H9 (cell line): Measurements from ENCODE around the gene BOD1L1. TPM values are rescaled to one million over a fixed set of nuclear protein-coding genes. Genes with fewer than 3 reads are reported as not detected.

Experiments
- DNase-seq: peaks from one replicate; pipeline ENCODE4 v3.0.0-alpha.2; 2017
- H2AFZ ChIP-seq: one replicate; pipeline ENCODE4 v1.6.1; 2013; ENCODE audit warnings: mild to moderate bottlenecking, low read length, control low read depth, moderate library complexity
- H2AK5ac ChIP-seq: 2 replicates; pipeline ENCODE4 v1.6.1; 2013; ENCODE audit warnings: low read length, control low read depth, mixed read lengths; ENCODE audit not compliant: insufficient read length
- H2BK120ac ChIP-seq: one replicate; pipeline ENCODE4 v1.6.1; 2013; ENCODE audit warnings: low read depth, mild to moderate bottlenecking, low read length, control low read depth, inconsistent platforms; ENCODE audit not compliant: poor library complexity, severe bottlenecking
- H2BK12ac ChIP-seq: 2 replicates; pipeline ENCODE4 v1.6.1; 2013; ENCODE audit warnings: low read length, control low read depth, mixed read lengths, low read depth; ENCODE audit not compliant: insufficient read length
- H2BK15ac ChIP-seq: 2 replicates; pipeline ENCODE4 v1.6.1; 2013; ENCODE audit warnings: low read depth, low read length, control low read depth
- H2BK20ac ChIP-seq: one replicate; pipeline ENCODE4 v1.6.1; 2013; ENCODE audit warnings: low read depth, mild to moderate bottlenecking, low read length, control low read depth, inconsistent platforms; ENCODE audit not compliant: poor library complexity, severe bottlenecking
- H2BK5ac ChIP-seq: 2 replicates; pipeline ENCODE4 v1.6.1; 2013; ENCODE audit warnings: low read length, control low read depth, mixed read lengths; ENCODE audit not compliant: insufficient read length
- H3K14ac ChIP-seq: 2 replicates; pipeline ENCODE4 v1.6.1; 2013; ENCODE audit warnings: low read length, control low read depth; ENCODE audit not compliant: insufficient read depth
- H3K18ac ChIP-seq: 2 replicates; pipeline ENCODE4 v1.6.1; 2013; ENCODE audit warnings: low read depth, mild to moderate bottlenecking, mixed read lengths, low read length, control low read depth; ENCODE audit not compliant: insufficient read length
- H3K23ac ChIP-seq: 2 replicates; pipeline ENCODE4 v1.6.1; 2013; ENCODE audit warnings: low read length, control low read depth, mixed read lengths, low read depth; ENCODE audit not compliant: insufficient read length
- H3K23me2 ChIP-seq: 2 replicates; pipeline ENCODE4 v1.6.1; 2013; ENCODE audit warnings: low read depth, mild to moderate bottlenecking, mixed read lengths, low read length, control low read depth; ENCODE audit not compliant: insufficient read length, poor library complexity, severe bottlenecking
- H3K27ac ChIP-seq: 2 replicates; pipeline ENCODE4 v1.5.1; 2013; ENCODE audit warnings: low read length, control low read depth, mixed read lengths, low read depth; ENCODE audit not compliant: insufficient read length
- H3K27me3 ChIP-seq: 2 replicates; pipeline ENCODE4 v1.6.1; 2013; ENCODE audit warnings: low read length, control low read depth, inconsistent platforms; ENCODE audit not compliant: insufficient read depth
- H3K4ac ChIP-seq: 2 replicates; pipeline ENCODE4 v1.6.1; 2013; ENCODE audit warnings: low read depth, mild to moderate bottlenecking, control low read depth, inconsistent platforms, low read length, moderate library complexity
- H3K4me1 ChIP-seq: 2 replicates; pipeline ENCODE4 v1.6.1; 2013; ENCODE audit warnings: low read length, control low read depth, inconsistent platforms; ENCODE audit not compliant: insufficient read depth
- H3K4me2 ChIP-seq: 2 replicates; pipeline ENCODE4 v1.6.1; 2013; ENCODE audit warnings: low read length, control low read depth, mixed read lengths; ENCODE audit not compliant: insufficient read length, insufficient read depth
- H3K56ac ChIP-seq: 2 replicates; pipeline ENCODE4 v1.6.1; 2013; ENCODE audit warnings: low read depth, mild to moderate bottlenecking, mixed read lengths, low read length, control low read depth; ENCODE audit not compliant: insufficient read length
- H3K79me1 ChIP-seq: 2 replicates; pipeline ENCODE4 v1.6.1; 2013; ENCODE audit warnings: low read depth, mild to moderate bottlenecking, moderate library complexity, low read length, control low read depth, inconsistent platforms; ENCODE audit not compliant: insufficient read depth, poor library complexity, severe bottlenecking
- H3K79me2 ChIP-seq: 2 replicates; pipeline ENCODE4 v1.6.1; 2013; ENCODE audit warnings: low read length, control low read depth, inconsistent platforms; ENCODE audit not compliant: insufficient read depth
- H3K9ac ChIP-seq: 2 replicates; pipeline ENCODE4 v1.6.1; 2013; ENCODE audit warnings: low read length, control low read depth, mixed read lengths; ENCODE audit not compliant: insufficient read length; ENCODE audit errors: extremely low read depth
- H3K9me3 ChIP-seq: one replicate; pipeline ENCODE4 v1.6.1; 2013; ENCODE audit warnings: low read depth, low read length, inconsistent platforms; ENCODE audit not compliant: control insufficient read depth
- H3T11ph ChIP-seq: one replicate; pipeline ENCODE4 v1.6.1; 2013; ENCODE audit warnings: mild to moderate bottlenecking, low read length, control low read depth, inconsistent platforms
- H4K20me1 ChIP-seq: one replicate; pipeline ENCODE4 v1.6.1; 2013; ENCODE audit not compliant: control insufficient read depth, insufficient read length, insufficient read depth
- H4K5ac ChIP-seq: 2 replicates; pipeline ENCODE4 v1.6.1; 2013; ENCODE audit warnings: low read depth, mild to moderate bottlenecking, mixed read lengths, low read length, control low read depth; ENCODE audit not compliant: insufficient read length
- H4K8ac ChIP-seq: replicated peaks from 2 replicates; pipeline ENCODE4 v1.6.1; 2013; ENCODE audit warnings: low read length, control low read depth, mixed read lengths, low read depth; ENCODE audit not compliant: insufficient read length
- H4K91ac ChIP-seq: 2 replicates; pipeline ENCODE4 v1.6.1; 2013; ENCODE audit warnings: low read depth, mild to moderate bottlenecking, moderate library complexity, mixed read lengths, low read length, control low read depth; ENCODE audit not compliant: insufficient read length
- H3K27ac Mint-ChIP-seq, 3 experiments: 2 replicates in 2 of 3; 3 replicates in 1 of 3; pipeline ENCODE4 v1.8.0; 2020 to 2021; ENCODE audit warnings: mixed read lengths in 3 of 3, mild to moderate bottlenecking in 1 of 3, moderate library complexity in 1 of 3
- H3K27me3 Mint-ChIP-seq: 2 replicates; pipeline ENCODE4 v1.8.0; 2021; ENCODE audit warnings: low read depth, mild to moderate bottlenecking, moderate library complexity, mixed read lengths
- H3K36me3 Mint-ChIP-seq, 3 experiments: 2 replicates in 2 of 3; 3 replicates in 1 of 3; pipeline ENCODE4 v1.8.0; 2020 to 2021; ENCODE audit warnings: low read depth in 3 of 3, mixed read lengths in 3 of 3; ENCODE audit not compliant: insufficient read depth in 1 of 3
- H3K4me1 Mint-ChIP-seq, 2 experiments: 2 replicates each; pipeline ENCODE4 v1.8.0; 2020; ENCODE audit warnings: mixed read lengths in 2 of 2
- H3K4me3 Mint-ChIP-seq, 2 experiments: 2 replicates in 1 of 2; 3 replicates in 1 of 2; pipeline ENCODE4 v1.8.0; 2020 to 2021; ENCODE audit warnings: mild to moderate bottlenecking in 2 of 2, mixed read lengths in 2 of 2, moderate library complexity in 1 of 2
- H3K9me3 Mint-ChIP-seq, 2 experiments: 2 replicates in 1 of 2; 3 replicates in 1 of 2; pipeline ENCODE4 v1.8.0; 2020; ENCODE audit warnings: mild to moderate bottlenecking in 2 of 2, mixed read lengths in 2 of 2, moderate library complexity in 1 of 2
- CTCF ChIP-seq: fragments of 200-600 bp; sonication (generic); conservative IDR thresholded peaks from 3 replicates; pipeline ENCODE4 v1.8.0; 2021; ENCODE audit warnings: antibody characterized with exemption, mild to moderate bottlenecking
- WGBS: extraction: QIAGEN DNeasy Blood & Tissue Kit; methylation state at CpG from one replicate; pipeline ENCODE4 v1.1.7; 2013; ENCODE audit warnings: missing lambda C conversion rate, low lambda C conversion rate, mixed read lengths; ENCODE audit not compliant: insufficient read length; ENCODE audit errors: extremely low coverage; 5-methylcytosine and 5-hydroxymethylcytosine counted together
- total RNA-seq: library from RNA; stranded (reverse); gene quantifications from 2 replicates; pipeline ENCODE4 v1.2.1, GENCODE V29; 2021

Gene BOD1L1
- total RNA-seq, 1 experiment from 2014 or later, result 37.8 TPM

GRCh38 chr4:13605330-13605729, 22.2 kb downstream of the BOD1L1 start:
- no peak for DNase-seq
- H3K14ac ChIP-seq, result no peak overlapping the region
- H4K91ac ChIP-seq, result no peak overlapping the region
- no peak overlapping the region for H3K56ac ChIP-seq
- H3K9ac ChIP-seq, result no peak overlapping the region
- H3K9me3 ChIP-seq, result no peaks in the 10 kb centered on the region
- no peak overlapping the region for H2BK15ac ChIP-seq
- H3K79me2 ChIP-seq, result no peaks in the 10 kb centered on the region
- H3T11ph ChIP-seq, result no peak overlapping the region
- H3K23ac ChIP-seq, result no peak overlapping the region
- no peak for TF ChIP-seq CTCF
- no peak overlapping the region for H2BK12ac ChIP-seq
- H2BK20ac ChIP-seq, result no peak overlapping the region
- no peak overlapping the region for H3K27ac ChIP-seq
- Mint-ChIP-seq H3K27ac (no peak overlapping the region), H3K4me3 (no peak overlapping the region), H3K9me3 (no peaks in the 10 kb centered on the region), H3K36me3 (peaks cover 18 to 70% (median 69%) of the 10 kb centered on the region in 3 experiments), H3K4me1 (no peaks in the 10 kb centered on the region), H3K27me3 (no peaks in the 10 kb centered on the region)
- no peaks in the 10 kb centered on the region for H4K20me1 ChIP-seq
- H3K18ac ChIP-seq, result no peak overlapping the region
- H2AFZ ChIP-seq, result no peak overlapping the region
- no peaks in the 10 kb centered on the region for H3K79me1 ChIP-seq
- no peak overlapping the region for H2BK5ac ChIP-seq
- WGBS, result no CpG with 5 or more reads among the region's 1 CpG
- no peak overlapping the region for H4K5ac ChIP-seq
- no peaks in the 10 kb centered on the region for H3K4me1 ChIP-seq
- H3K27me3 ChIP-seq, result no peaks in the 10 kb centered on the region
- H2BK120ac ChIP-seq, result no peak overlapping the region
- no peak overlapping the region for H3K4ac ChIP-seq
- H3K4me2 ChIP-seq, result no peak overlapping the region
- H3K23me2 ChIP-seq, result no peaks in the 10 kb centered on the region
- no peak overlapping the region for H2AK5ac ChIP-seq
- H4K8ac ChIP-seq, result no peak overlapping the region
